GM19467 (cell line): Measurements from ENCODE around the gene GPR27.

Source experiments
- ATAC-seq: cut with Tn5 transposase; IDR thresholded peaks from one replicate; pipeline ENCODE4 v1.9.1; 2021; ENCODE audit warnings: mild to moderate bottlenecking, moderate library complexity; ENCODE audit not compliant: unreplicated experiment

The GPR27 gene

GRCh38 chr3:71785532-71786216 is 32.0 kb downstream of the GPR27 start:
- ATAC-seq = no peak

DNA sequence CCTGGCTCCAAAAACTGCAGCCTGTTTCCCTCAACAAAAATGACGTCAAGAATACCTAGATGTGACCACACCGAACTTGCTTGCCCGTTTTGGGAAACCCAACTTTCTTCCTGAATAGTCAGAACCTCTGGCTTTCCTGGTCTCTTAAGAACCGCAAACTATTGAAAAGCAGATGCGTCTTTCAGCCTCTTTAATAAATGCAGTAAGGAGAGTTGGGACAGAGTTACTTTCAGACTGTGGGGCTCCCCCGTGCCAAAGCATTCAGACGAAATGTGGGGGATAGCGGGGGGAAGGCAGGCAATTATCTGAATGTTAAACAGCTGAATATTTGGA is 32.5 kb downstream of the GPR27 start:
- no peak for ATAC-seq

DNA sequence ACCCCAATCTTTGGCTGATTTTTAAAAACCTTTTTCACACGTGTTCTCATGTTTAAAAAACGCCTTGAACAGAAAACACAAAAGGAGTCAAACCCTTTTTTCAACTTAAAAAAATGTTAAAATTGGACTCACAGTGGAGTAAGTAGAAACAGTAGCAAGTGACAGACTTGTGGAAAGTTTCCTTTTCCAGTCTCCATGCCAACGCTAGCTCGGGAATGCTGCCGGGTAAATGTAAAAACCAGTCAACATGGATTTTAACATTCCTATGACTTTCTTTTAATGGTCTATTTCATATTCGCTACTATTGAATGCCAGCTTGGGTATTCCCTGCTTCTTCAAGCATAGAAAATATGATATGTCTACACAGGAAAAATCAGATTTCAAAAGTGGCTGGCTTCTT is 32.9 kb downstream of the GPR27 start:
- ATAC-seq = no peak

- no peak for ATAC-seq
Observed at GRCh38 chr3:71787851-71788405, 34.3 kb downstream of the GPR27 start.

DNA sequence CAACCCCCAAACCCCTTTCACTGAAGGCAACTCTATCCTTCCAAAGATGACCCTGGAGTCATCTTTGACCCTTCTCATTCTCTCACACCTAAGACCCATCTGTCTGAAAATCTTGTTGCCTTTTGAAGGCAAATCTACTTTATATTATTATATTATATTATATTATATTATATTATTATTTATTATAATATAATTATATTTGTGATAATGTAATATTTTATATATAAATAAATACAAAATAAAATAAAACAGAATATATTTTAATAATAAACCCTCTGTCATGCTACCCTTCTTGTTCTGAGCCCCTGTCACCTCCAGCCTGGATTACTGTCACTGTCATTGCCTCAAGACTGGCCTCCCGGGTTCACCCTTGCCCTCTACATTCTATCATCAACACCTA is 36.3 kb downstream of the GPR27 start:
- ATAC-seq = no peak

DNA sequence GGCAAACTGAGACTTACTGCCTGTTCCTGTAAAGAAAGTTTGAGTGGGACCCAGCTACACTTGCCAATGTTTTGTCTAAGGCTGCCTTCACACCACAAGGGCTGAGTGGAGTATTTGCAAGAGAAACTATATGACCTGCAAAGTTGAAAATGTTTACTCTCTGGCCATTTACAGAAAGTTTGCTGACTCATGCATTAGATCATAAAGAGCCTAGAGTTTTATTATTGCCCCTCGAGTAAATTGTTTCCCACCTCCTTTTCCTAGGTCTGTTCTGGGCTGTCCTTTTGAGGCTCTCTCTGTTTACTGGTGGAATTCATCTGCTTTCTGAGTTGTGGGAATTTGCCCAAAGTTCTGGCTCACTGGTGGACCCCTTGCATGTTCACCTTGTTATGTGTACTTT is 38.0 kb downstream of the GPR27 start:
- ATAC-seq = no peak

DNA sequence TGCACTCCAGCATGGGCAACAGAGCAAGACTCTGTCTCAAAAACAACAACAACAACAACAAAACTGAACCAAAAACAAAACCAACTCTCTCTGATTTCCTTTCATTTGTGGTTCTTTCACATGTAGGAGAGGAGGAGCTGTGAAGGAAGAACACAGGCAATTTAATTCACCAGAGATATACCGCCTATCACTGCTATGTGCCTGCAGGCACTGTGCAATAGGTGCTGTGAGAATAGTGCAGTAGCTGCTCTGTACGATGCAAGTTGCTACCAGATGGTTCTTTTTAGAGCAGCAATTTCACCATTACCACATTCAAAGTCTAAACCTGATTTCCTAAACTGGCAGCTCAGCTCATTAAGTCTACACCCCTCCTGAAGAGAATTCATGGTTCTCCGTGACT is 42.6 kb downstream of the GPR27 start:
- ATAC-seq = no peak

GRCh38 chr3:71797455-71797854 is 43.8 kb downstream of the GPR27 start:
- no peak for ATAC-seq

DNA sequence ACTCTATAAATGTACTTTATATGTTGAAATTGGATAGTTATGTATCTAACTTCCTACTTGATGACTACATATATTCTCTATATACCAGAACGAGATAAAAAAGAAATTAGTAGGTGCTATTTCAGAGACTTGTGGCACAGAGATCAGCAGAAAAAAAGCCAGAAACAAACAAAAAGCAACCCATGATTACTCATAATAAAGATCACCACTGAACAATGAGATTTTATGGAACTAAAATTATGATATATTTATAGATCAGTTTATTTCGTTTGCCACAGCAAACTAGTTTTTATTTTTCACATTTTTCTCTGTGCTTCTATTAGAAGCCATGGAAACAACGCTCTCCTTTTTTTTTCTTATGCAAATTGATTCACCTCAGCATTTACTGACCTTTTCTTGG is 46.4 kb downstream of the GPR27 start:
- no peak for ATAC-seq

- ATAC-seq = no peak
Observed at GRCh38 chr3:71801986-71802385, 48.3 kb downstream of the GPR27 start.

DNA sequence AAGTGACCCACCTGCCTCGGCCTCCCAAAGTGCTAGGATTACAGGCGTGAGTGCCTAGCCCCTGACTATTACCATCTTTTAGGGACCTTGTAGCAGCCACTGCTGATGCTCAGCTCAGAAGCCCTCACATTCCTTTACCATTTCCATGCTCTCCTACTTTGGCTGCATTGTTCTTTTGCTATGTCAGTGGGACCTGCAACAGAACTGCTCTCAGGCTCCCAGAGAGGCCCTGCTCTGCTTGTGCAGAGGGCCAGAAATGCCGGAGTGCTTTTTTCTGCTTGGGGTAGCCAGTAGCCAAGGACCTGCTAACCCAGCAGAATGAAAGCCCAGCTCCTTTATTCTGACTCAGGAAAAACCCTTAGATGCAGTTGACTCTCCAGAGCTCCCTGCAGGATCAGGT is 49.6 kb downstream of the GPR27 start:
- no peak for ATAC-seq

DNA sequence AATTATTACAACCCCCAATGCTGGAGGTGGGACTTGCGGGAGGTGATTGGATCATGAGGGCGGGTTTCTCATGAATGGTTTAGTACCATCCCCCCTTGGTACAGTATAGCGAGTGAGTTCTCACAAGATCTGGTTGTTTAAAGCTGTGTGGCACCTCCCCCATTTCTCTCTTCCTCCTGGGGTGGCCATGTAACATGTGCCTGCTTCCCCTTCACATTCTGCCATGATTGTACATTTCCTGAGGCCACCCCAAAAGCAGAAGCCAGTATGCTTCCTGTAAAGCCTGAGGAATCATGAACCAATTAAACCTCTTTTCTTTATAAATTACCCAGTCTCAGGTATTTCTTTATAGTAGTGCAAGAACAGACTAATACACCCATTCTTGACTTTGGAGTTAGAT is 51.5 kb downstream of the GPR27 start:
- ATAC-seq = no peak

- no peak for ATAC-seq
Observed at GRCh38 chr3:71805691-71806090, 52.0 kb downstream of the GPR27 start.
